SKM-1 treated with dmso at 0.1 percent for 144 hours (cell line): ENCODE results near the gene PDGFRB.
"Not testable (repeated sequence)": the region's sequence is repeated elsewhere in the genome, so short reads cannot be mapped to it uniquely, and the experiment has no call there.

Source experiments
- DNase-seq: peaks from one replicate; lab custom pipeline; 2025; ENCODE audit not compliant: unreplicated experiment; lab: John Stamatoyannopoulos, UW

The PDGFRB gene

DNA sequence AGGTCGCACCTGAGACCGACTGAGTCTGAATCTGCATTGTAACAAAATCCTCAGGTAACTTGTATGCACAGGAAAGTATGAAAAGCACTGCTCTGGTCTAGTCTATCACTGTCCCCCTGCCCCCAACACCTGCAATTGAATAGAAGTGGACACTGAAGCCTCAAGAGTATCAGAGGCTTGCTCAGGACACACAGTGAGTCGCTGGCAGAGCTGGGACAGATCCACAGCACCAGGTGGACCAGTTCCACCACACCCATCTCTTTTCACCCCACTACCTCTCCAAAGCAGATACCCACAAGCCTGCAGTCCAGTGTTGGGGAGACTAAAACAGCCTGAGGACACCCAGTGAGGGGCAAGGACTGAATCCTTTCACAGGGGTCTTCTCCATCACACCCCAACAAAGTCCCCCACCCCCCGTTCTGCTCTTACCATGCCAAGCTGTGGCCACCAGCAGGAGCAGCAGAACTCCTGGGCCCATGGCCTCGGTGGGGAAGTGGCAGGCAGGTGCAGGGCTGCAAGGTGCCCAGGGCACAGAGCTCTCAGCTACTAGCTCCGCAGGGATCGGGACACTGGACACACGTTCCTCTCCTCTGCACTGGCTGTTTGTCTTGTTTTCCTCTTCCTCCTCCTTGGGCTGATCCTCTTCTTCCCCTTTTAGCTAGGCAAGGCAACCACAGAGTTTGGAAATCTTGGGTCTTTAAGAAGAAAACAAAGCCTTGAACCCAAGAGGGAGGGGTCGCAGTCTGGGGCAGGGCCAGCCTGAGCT is 69.5 kb downstream of the PDGFRB start, which contains the start of gene CSF1R:
Gene CSF1R (minus strand): TSS at position 605 of the 766 bp plus-strand sequence. CDS start 127 bp downstream, at position 478.
- peak; percentile 89 for DNase-seq

- no peak for DNase-seq
These were observed 70.3 kb downstream of the PDGFRB start for GRCh38 chr5:150085191-150085912.

DNA sequence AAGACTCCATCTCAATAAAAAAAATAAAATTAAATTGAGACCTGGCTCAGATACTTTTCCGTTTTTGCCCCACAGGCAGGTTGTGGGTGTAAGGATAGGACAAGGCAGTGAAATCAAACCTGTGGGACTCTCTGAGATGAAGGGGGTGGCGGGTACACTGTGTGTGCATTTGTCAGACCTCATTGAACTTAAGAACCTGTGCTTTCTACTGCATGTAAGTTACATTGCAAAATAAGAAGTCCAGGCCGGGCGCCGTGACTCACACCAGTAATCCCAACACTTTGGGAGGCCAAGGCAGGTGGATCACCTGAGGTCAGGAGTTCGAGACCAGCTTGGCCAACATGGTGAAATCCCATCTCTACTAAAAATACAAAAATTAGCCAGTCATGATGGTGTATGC is 70.9 kb downstream of the PDGFRB start:
- DNase-seq: not testable (repeated sequence)

- DNase-seq: no peak
These were observed 72.8 kb downstream of the PDGFRB start for GRCh38 chr5:150082889-150083288.

DNA sequence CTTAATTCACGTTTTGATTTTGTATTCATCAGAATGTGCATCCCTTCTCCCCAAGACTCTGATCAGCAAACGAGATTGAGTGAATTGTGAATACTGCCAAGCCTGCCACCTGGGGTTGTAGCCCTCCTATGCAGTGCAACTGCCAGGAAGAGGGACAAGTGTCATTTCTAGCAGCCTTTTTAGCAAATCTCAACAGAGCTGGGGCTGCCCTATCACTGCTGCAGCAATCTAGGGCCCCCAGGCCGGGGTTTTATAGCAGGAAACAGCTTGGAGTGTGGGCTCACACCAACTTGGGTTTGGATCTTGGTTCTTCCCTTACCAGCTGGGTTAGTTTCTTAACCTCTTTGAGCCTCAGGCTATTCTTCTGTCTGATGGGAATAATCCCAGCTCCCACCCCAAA is 73.3 kb downstream of the PDGFRB start:
- no peak for DNase-seq

- peak; percentile 73 for DNase-seq
These were observed 73.9 kb downstream of the PDGFRB start for GRCh38 chr5:150081541-150082283.

GRCh38 chr5:150080696-150081435 is 74.8 kb downstream of the PDGFRB start:
- no peak for DNase-seq

DNA sequence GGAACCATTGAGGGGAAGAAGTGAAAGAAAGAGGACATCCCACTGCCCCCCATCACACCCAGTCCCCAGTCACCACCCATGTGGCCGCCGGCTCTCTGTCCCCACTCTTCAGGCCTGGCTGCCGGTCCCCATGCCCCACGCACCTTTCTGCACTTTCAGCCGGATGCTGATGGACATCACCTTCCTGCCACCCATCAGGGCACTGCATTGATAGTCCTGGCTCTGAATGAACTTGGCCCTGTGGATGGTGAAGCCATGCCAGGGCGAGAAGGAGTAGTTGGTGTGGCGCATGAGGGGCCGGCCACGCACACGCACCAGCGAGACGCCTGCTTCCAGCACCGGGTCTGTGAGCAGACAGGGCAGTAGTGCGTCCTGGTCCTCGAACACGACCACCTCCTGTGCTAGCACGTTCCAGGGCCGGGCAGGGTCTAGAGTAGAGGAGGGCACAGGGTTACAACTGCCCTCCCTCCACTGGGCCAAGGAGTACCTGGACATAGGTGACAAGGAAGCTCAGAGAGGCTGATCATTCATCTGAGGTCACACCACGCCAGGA is 75.7 kb downstream of the PDGFRB start:
- DNase-seq: no peak

- no peak for DNase-seq
These were observed 76.6 kb downstream of the PDGFRB start for GRCh38 chr5:150078802-150079689.

DNA sequence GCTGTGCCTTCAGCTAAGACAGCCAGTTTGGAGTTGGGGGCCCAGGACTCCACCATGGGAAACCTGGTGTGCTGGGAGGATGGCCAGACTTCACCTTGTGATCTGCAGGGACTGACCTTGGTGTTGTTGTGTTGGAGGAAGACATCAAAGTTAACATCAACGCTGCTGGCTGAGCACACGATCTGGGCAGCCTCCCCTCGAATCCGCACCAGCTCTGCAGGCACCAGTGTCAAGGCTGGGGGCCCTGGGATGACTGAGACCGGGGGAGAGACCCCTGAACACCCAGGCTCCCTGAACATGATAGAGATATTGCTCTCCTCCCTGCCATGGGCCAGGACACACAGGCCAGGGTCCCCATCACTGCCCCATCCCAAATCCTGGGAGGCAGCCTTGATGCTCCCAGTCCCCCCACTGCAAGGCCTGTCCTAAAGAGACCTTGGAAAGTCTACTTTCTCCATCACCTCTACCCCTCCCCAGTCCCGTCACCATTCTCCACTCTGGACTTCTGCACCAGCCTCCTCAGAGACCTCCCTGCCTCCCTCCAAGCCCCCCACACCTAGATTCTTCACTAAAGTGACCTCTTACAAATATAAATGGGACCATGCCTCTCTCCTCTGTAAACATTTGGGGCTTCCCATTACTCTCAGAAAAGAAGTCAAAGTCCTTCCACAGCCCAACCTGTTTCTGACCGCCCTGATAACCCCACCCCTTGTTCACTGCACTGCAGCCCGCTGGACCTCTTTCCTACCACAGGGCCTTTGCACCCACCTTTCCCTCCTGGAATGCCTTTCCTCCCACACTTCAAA is 77.4 kb downstream of the PDGFRB start:
- DNase-seq: no peak

DNA sequence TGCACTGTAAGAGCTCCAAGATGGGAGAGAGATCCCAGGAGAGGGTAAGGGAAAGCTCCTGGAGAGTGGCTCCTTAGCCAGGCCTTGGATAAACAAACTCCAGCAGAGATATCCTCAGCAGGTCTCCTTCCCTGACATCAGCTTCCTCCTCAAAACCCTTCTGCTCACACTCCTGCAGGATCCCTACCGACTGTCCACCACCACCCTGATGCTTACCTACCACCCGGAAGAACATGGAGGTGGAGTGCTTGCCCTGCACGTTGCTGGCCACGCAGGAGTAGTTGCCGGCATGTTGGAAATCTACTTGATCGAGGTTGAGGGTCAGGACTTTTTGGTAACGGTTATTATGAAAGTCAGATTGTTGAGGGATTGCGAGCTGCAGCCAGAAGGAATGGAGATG is 78.6 kb downstream of the PDGFRB start:
- DNase-seq: no peak

DNA sequence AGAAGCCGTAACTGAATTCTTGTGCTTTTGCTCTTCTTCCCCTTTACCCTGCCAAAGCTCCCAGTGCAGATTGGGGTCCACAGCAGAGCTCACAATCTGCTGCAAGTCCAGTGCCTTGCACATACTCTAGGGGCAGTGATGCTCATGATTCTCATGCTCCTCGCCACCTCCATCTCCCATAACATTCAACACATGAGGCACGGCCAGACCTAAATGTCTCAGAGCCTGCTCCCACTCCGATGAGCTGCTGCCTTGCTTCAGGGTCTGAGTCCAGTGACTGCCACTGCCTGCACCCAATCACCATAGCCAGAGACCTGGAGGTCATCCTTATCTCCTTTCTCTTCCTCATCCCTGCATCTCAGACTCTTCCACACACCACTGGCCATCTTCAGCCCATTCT is 79.8 kb downstream of the PDGFRB start:
- DNase-seq: no peak

- no peak for DNase-seq
These were observed 80.4 kb downstream of the PDGFRB start for GRCh38 chr5:150075233-150075632.

DNA sequence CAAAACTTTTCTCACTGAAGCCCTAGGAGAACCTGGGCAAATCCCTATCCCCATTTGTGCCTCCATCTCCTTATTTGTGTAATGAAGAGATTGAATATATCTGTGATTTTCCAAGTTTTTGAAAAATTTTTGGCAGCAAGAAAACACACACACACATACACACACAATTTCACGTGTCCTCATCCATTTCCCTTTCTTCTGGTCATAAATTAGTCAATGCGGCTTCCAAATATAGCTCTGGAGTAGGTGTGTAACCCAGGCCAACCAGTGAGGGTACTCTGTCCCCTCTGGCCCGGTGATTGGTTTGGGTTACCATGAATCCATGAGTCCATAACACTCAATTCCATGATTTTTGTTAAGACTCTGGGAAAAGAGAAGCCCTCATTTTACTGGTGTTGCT is 82.0 kb downstream of the PDGFRB start:
- no peak for DNase-seq

- DNase-seq: no peak
These were observed 82.5 kb downstream of the PDGFRB start for GRCh38 chr5:150073086-150073625.

DNA sequence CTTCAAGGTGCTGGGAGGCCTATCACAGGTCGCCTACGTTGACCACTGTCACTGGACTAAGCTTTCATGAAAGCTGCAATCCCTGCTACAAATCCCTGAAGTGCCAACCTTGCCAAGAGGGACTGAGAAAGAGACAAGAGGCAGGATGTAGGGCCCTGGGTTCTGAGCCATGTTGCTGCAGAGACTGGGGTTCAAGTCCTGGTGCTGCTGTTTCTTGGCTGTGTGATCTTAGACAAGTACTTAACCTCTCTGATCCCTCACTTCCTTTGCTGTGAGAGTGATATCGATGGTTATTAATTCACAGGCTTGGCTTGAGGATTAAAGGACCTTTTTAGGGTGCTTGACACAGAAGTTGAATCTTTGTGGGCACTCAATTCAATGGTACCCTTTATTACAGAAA is 84.8 kb downstream of the PDGFRB start:
- DNase-seq: no peak

- DNase-seq: no peak
These were observed 85.7 kb downstream of the PDGFRB start for GRCh38 chr5:150069672-150070627.
